H9 (cell line): Measurements from ENCODE around the gene SORBS1. TPM values are rescaled to one million over a fixed set of nuclear protein-coding genes. Genes with fewer than 3 reads are reported as not detected.

Experiments
- DNase-seq: peaks from one replicate; pipeline ENCODE4 v3.0.0-alpha.2; 2017
- H2AFZ ChIP-seq: one replicate; pipeline ENCODE4 v1.6.1; 2013; ENCODE audit warnings: mild to moderate bottlenecking, low read length, control low read depth, moderate library complexity
- H2AK5ac ChIP-seq: 2 replicates; pipeline ENCODE4 v1.6.1; 2013; ENCODE audit warnings: low read length, control low read depth, mixed read lengths; ENCODE audit not compliant: insufficient read length
- H2BK120ac ChIP-seq: one replicate; pipeline ENCODE4 v1.6.1; 2013; ENCODE audit warnings: low read depth, mild to moderate bottlenecking, low read length, control low read depth, inconsistent platforms; ENCODE audit not compliant: poor library complexity, severe bottlenecking
- H2BK12ac ChIP-seq: 2 replicates; pipeline ENCODE4 v1.6.1; 2013; ENCODE audit warnings: low read length, control low read depth, mixed read lengths, low read depth; ENCODE audit not compliant: insufficient read length
- H2BK15ac ChIP-seq: 2 replicates; pipeline ENCODE4 v1.6.1; 2013; ENCODE audit warnings: low read depth, low read length, control low read depth
- H2BK20ac ChIP-seq: one replicate; pipeline ENCODE4 v1.6.1; 2013; ENCODE audit warnings: low read depth, mild to moderate bottlenecking, low read length, control low read depth, inconsistent platforms; ENCODE audit not compliant: poor library complexity, severe bottlenecking
- H2BK5ac ChIP-seq: 2 replicates; pipeline ENCODE4 v1.6.1; 2013; ENCODE audit warnings: low read length, control low read depth, mixed read lengths; ENCODE audit not compliant: insufficient read length
- H3K14ac ChIP-seq: 2 replicates; pipeline ENCODE4 v1.6.1; 2013; ENCODE audit warnings: low read length, control low read depth; ENCODE audit not compliant: insufficient read depth
- H3K18ac ChIP-seq: 2 replicates; pipeline ENCODE4 v1.6.1; 2013; ENCODE audit warnings: low read depth, mild to moderate bottlenecking, mixed read lengths, low read length, control low read depth; ENCODE audit not compliant: insufficient read length
- H3K23ac ChIP-seq: 2 replicates; pipeline ENCODE4 v1.6.1; 2013; ENCODE audit warnings: low read length, control low read depth, mixed read lengths, low read depth; ENCODE audit not compliant: insufficient read length
- H3K23me2 ChIP-seq: 2 replicates; pipeline ENCODE4 v1.6.1; 2013; ENCODE audit warnings: low read depth, mild to moderate bottlenecking, mixed read lengths, low read length, control low read depth; ENCODE audit not compliant: insufficient read length, poor library complexity, severe bottlenecking
- H3K27ac ChIP-seq: 2 replicates; pipeline ENCODE4 v1.5.1; 2013; ENCODE audit warnings: low read length, control low read depth, mixed read lengths, low read depth; ENCODE audit not compliant: insufficient read length
- H3K27me3 ChIP-seq: 2 replicates; pipeline ENCODE4 v1.6.1; 2013; ENCODE audit warnings: low read length, control low read depth, inconsistent platforms; ENCODE audit not compliant: insufficient read depth
- H3K4ac ChIP-seq: 2 replicates; pipeline ENCODE4 v1.6.1; 2013; ENCODE audit warnings: low read depth, mild to moderate bottlenecking, control low read depth, inconsistent platforms, low read length, moderate library complexity
- H3K4me1 ChIP-seq: 2 replicates; pipeline ENCODE4 v1.6.1; 2013; ENCODE audit warnings: low read length, control low read depth, inconsistent platforms; ENCODE audit not compliant: insufficient read depth
- H3K4me2 ChIP-seq: 2 replicates; pipeline ENCODE4 v1.6.1; 2013; ENCODE audit warnings: low read length, control low read depth, mixed read lengths; ENCODE audit not compliant: insufficient read length, insufficient read depth
- H3K56ac ChIP-seq: 2 replicates; pipeline ENCODE4 v1.6.1; 2013; ENCODE audit warnings: low read depth, mild to moderate bottlenecking, mixed read lengths, low read length, control low read depth; ENCODE audit not compliant: insufficient read length
- H3K79me1 ChIP-seq: 2 replicates; pipeline ENCODE4 v1.6.1; 2013; ENCODE audit warnings: low read depth, mild to moderate bottlenecking, moderate library complexity, low read length, control low read depth, inconsistent platforms; ENCODE audit not compliant: insufficient read depth, poor library complexity, severe bottlenecking
- H3K79me2 ChIP-seq: 2 replicates; pipeline ENCODE4 v1.6.1; 2013; ENCODE audit warnings: low read length, control low read depth, inconsistent platforms; ENCODE audit not compliant: insufficient read depth
- H3K9ac ChIP-seq: 2 replicates; pipeline ENCODE4 v1.6.1; 2013; ENCODE audit warnings: low read length, control low read depth, mixed read lengths; ENCODE audit not compliant: insufficient read length; ENCODE audit errors: extremely low read depth
- H3K9me3 ChIP-seq: one replicate; pipeline ENCODE4 v1.6.1; 2013; ENCODE audit warnings: low read depth, low read length, inconsistent platforms; ENCODE audit not compliant: control insufficient read depth
- H3T11ph ChIP-seq: one replicate; pipeline ENCODE4 v1.6.1; 2013; ENCODE audit warnings: mild to moderate bottlenecking, low read length, control low read depth, inconsistent platforms
- H4K20me1 ChIP-seq: one replicate; pipeline ENCODE4 v1.6.1; 2013; ENCODE audit not compliant: control insufficient read depth, insufficient read length, insufficient read depth
- H4K5ac ChIP-seq: 2 replicates; pipeline ENCODE4 v1.6.1; 2013; ENCODE audit warnings: low read depth, mild to moderate bottlenecking, mixed read lengths, low read length, control low read depth; ENCODE audit not compliant: insufficient read length
- H4K8ac ChIP-seq: replicated peaks from 2 replicates; pipeline ENCODE4 v1.6.1; 2013; ENCODE audit warnings: low read length, control low read depth, mixed read lengths, low read depth; ENCODE audit not compliant: insufficient read length
- H4K91ac ChIP-seq: 2 replicates; pipeline ENCODE4 v1.6.1; 2013; ENCODE audit warnings: low read depth, mild to moderate bottlenecking, moderate library complexity, mixed read lengths, low read length, control low read depth; ENCODE audit not compliant: insufficient read length
- H3K27ac Mint-ChIP-seq, 3 experiments: 2 replicates in 2 of 3; 3 replicates in 1 of 3; pipeline ENCODE4 v1.8.0; 2020 to 2021; ENCODE audit warnings: mixed read lengths in 3 of 3, mild to moderate bottlenecking in 1 of 3, moderate library complexity in 1 of 3
- H3K27me3 Mint-ChIP-seq: 2 replicates; pipeline ENCODE4 v1.8.0; 2021; ENCODE audit warnings: low read depth, mild to moderate bottlenecking, moderate library complexity, mixed read lengths
- H3K36me3 Mint-ChIP-seq, 3 experiments: 2 replicates in 2 of 3; 3 replicates in 1 of 3; pipeline ENCODE4 v1.8.0; 2020 to 2021; ENCODE audit warnings: low read depth in 3 of 3, mixed read lengths in 3 of 3; ENCODE audit not compliant: insufficient read depth in 1 of 3
- H3K4me1 Mint-ChIP-seq, 2 experiments: 2 replicates each; pipeline ENCODE4 v1.8.0; 2020; ENCODE audit warnings: mixed read lengths in 2 of 2
- H3K4me3 Mint-ChIP-seq, 2 experiments: 2 replicates in 1 of 2; 3 replicates in 1 of 2; pipeline ENCODE4 v1.8.0; 2020 to 2021; ENCODE audit warnings: mild to moderate bottlenecking in 2 of 2, mixed read lengths in 2 of 2, moderate library complexity in 1 of 2
- H3K9me3 Mint-ChIP-seq, 2 experiments: 2 replicates in 1 of 2; 3 replicates in 1 of 2; pipeline ENCODE4 v1.8.0; 2020; ENCODE audit warnings: mild to moderate bottlenecking in 2 of 2, mixed read lengths in 2 of 2, moderate library complexity in 1 of 2
- WGBS: extraction: QIAGEN DNeasy Blood & Tissue Kit; methylation state at CpG from one replicate; pipeline ENCODE4 v1.1.7; 2013; ENCODE audit warnings: missing lambda C conversion rate, low lambda C conversion rate, mixed read lengths; ENCODE audit not compliant: insufficient read length; ENCODE audit errors: extremely low coverage; 5-methylcytosine and 5-hydroxymethylcytosine counted together
- total RNA-seq: library from RNA; stranded (reverse); gene quantifications from 2 replicates; pipeline ENCODE4 v1.2.1, GENCODE V29; 2021
- TF ChIP-seq, protein P1 (sequence below): fragments of 200-600 bp; sonication (generic); conservative IDR thresholded peaks from 3 replicates; pipeline ENCODE4 v1.8.0; 2021; ENCODE audit warnings: antibody characterized with exemption, mild to moderate bottlenecking

SORBS1 gene
- total RNA-seq, 1 experiment from 2014 or later: 24.3 TPM

DNA sequence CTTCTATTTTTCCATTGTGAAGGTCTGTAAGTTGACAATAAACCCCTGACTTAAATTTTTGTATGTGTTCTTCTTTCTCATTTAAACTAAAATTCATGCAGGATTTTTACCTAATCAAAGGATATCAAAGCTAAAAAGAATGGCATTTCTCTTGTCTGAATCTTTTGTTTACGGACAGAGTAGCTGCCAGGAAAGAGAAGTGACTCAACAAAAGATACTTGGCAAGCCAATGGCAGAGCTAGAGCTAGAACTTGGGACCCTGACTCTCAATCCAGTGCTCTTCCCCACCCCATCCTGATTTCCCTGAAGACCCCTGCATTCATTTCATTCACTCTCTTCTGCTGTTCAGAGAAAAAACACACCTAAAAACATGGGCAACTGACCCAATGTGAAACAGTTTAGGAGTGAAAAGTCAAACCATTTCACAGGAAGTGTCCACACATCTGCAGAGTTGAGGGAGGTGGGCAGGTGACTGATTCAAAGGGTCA is 230.2 kb downstream of the SORBS1 start:
- Mint-ChIP-seq H3K36me3 (peaks cover 0 to 11% (median 3%) of the 10 kb centered on the region in 3 experiments; a peak in 5 of 7 replicates), H3K4me1 (peaks cover 30 to 33% of the 10 kb centered on the region in 2 experiments), H3K27me3 (peaks cover 18% of the 10 kb centered on the region), H3K4me3 (no peak overlapping the region), H3K9me3 (no peaks in the 10 kb centered on the region), H3K27ac (no peak overlapping the region)
- H3K79me2 ChIP-seq: no peaks in the 10 kb centered on the region
- no peak overlapping the region for H2BK12ac ChIP-seq
- no peak overlapping the region for H2BK5ac ChIP-seq
- H4K8ac ChIP-seq: no peak overlapping the region
- no peak overlapping the region for H3K4me2 ChIP-seq
- H3T11ph ChIP-seq: no peak overlapping the region
- no peak overlapping the region for H2AK5ac ChIP-seq
- TF ChIP-seq, protein P1, sequence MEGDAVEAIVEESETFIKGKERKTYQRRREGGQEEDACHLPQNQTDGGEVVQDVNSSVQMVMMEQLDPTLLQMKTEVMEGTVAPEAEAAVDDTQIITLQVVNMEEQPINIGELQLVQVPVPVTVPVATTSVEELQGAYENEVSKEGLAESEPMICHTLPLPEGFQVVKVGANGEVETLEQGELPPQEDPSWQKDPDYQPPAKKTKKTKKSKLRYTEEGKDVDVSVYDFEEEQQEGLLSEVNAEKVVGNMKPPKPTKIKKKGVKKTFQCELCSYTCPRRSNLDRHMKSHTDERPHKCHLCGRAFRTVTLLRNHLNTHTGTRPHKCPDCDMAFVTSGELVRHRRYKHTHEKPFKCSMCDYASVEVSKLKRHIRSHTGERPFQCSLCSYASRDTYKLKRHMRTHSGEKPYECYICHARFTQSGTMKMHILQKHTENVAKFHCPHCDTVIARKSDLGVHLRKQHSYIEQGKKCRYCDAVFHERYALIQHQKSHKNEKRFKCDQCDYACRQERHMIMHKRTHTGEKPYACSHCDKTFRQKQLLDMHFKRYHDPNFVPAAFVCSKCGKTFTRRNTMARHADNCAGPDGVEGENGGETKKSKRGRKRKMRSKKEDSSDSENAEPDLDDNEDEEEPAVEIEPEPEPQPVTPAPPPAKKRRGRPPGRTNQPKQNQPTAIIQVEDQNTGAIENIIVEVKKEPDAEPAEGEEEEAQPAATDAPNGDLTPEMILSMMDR: no peak
- no peak overlapping the region for H3K4ac ChIP-seq
- no peak overlapping the region for H3K14ac ChIP-seq
- H3K4me1 ChIP-seq: no peaks in the 10 kb centered on the region
- no peak overlapping the region for H2BK15ac ChIP-seq
- no peak overlapping the region for H2BK20ac ChIP-seq
- no peak overlapping the region for H3K27ac ChIP-seq
- no peaks in the 10 kb centered on the region for H3K27me3 ChIP-seq
- H3K9me3 ChIP-seq: no peaks in the 10 kb centered on the region
- H4K20me1 ChIP-seq: no peaks in the 10 kb centered on the region
- no peak overlapping the region for H3K23ac ChIP-seq
- H3K23me2 ChIP-seq: no peaks in the 10 kb centered on the region
- H3K9ac ChIP-seq: no peak overlapping the region
- H4K5ac ChIP-seq: no peak overlapping the region
- H2AFZ ChIP-seq: no peak overlapping the region
- H3K18ac ChIP-seq: no peak overlapping the region
- DNase-seq: no peak
- H3K79me1 ChIP-seq: no peaks in the 10 kb centered on the region
- no peak overlapping the region for H3K56ac ChIP-seq
- no CpG with 5 or more reads among the region's 1 CpG for WGBS
- no peak overlapping the region for H2BK120ac ChIP-seq
- H4K91ac ChIP-seq: no peak overlapping the region
